Measurements from ENCODE around the gene ABCB11. TPM values are rescaled to one million over a fixed set of nuclear protein-coding genes. Genes with fewer than 3 reads are reported as not detected.

The ABCB11 gene
- total and polyA plus RNA-seq, 2 donors (not counting 3 experiments of a cell fraction or from before 2014, with no cell fraction given), result 0.22 to 0.44 TPM

DNA sequence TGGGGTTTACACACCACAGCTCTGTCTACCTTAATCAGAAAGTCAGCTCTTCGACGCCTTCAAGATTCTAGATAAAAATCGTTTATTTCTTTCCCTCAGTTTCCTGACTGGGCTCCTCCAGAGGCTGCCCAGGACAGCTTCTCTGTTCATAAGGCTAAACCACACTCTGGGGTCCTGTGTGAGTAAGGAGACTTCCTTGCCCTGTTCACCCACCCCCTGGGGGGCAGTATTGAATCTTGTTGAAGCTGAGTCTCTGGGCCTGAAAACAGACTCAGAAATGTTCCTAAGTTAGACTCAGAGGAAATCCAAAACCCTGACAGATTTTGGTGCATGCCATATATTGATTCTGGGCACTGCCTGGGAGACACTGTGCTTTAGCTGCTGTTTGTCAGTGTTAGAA, 87.1 kb downstream of the ABCB11 start:
- H3K4me2 ChIP-seq (ENCODE audit: insufficient read depth, low read length), result no peak overlapping the region
- FAIRE-seq (no peak), DNase-seq (ENCODE audit: low read depth, low spot score) (no peak)
- dilution Hi-C loops (cut with MboI; ENCODE audit: extremely low pct_ligation_motif_present, low sequenced_read_pairs) (no loop called here), intact Hi-C loops (cut with micrococcal nuclease) (loop anchor here (1.0 to 10.0 kb wide), 3 partner anchors 188 to 451 kb away; no protein-coding TSS in a partner anchor)
- no peaks in the 10 kb centered on the region for H3K4me1 ChIP-seq (ENCODE audit: control insufficient read depth, extremely low read depth, insufficient read depth, low read length)
- TF ChIP-seq, protein P1, sequence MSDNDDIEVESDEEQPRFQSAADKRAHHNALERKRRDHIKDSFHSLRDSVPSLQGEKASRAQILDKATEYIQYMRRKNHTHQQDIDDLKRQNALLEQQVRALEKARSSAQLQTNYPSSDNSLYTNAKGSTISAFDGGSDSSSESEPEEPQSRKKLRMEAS (IDR thresholded peaks at IDR 0.05; ENCODE audit: insufficient read depth, insufficient read length), result no peak
- TF ChIP-seq POLR2A (IDR thresholded peaks at IDR 0.05; ENCODE audit: low read depth, low read length) (no peak), EZH2 (IDR thresholded peaks at IDR 0.05; ENCODE audit: borderline replicate concordance, low read depth, low read length, severe bottlenecking) (no peak), JUN (IDR thresholded peaks at IDR 0.05; ENCODE audit: borderline replicate concordance, insufficient read depth, insufficient read length, low read depth) (no peak), FOS (IDR thresholded peaks at IDR 0.05; ENCODE audit: borderline replicate concordance, insufficient read depth, low read length) (no peak), POLR2AphosphoS5 (IDR thresholded peaks at IDR 0.05; ENCODE audit: insufficient read depth, low read depth, low read length) (no peak), GATA2 (IDR thresholded peaks at IDR 0.05; ENCODE audit: insufficient read depth, insufficient read length, low read depth, low read length) (no peak), MYC (IDR thresholded peaks at IDR 0.05; ENCODE audit: low read depth, low read length) (no peak)
- TF ChIP-seq, protein P2, sequence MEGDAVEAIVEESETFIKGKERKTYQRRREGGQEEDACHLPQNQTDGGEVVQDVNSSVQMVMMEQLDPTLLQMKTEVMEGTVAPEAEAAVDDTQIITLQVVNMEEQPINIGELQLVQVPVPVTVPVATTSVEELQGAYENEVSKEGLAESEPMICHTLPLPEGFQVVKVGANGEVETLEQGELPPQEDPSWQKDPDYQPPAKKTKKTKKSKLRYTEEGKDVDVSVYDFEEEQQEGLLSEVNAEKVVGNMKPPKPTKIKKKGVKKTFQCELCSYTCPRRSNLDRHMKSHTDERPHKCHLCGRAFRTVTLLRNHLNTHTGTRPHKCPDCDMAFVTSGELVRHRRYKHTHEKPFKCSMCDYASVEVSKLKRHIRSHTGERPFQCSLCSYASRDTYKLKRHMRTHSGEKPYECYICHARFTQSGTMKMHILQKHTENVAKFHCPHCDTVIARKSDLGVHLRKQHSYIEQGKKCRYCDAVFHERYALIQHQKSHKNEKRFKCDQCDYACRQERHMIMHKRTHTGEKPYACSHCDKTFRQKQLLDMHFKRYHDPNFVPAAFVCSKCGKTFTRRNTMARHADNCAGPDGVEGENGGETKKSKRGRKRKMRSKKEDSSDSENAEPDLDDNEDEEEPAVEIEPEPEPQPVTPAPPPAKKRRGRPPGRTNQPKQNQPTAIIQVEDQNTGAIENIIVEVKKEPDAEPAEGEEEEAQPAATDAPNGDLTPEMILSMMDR (IDR thresholded peaks at IDR 0.05; ENCODE audit: extremely low read depth in 1 of 2, insufficient read depth in 1 of 2, low read depth in 1 of 2, low read length in 2 of 2), result no peak
- CTCF ChIA-PET, result interaction anchor here (1.2 to 1.6 kb wide), 3 partner anchors 187 to 278 kb away, joined by 5 to 7 read pairs (median 5); no protein-coding TSS in a partner anchor
- POLR2A ChIA-PET, result no interaction called here
- H3K9me3 ChIP-seq (replicated peaks; ENCODE audit: control insufficient read depth, insufficient read depth, low read length), result no peaks in the 10 kb centered on the region
- no peaks in the 10 kb centered on the region for H4K20me1 ChIP-seq (replicated peaks; ENCODE audit: control insufficient read depth, extremely low read depth, insufficient read depth, low read length)
- H3K79me2 ChIP-seq (ENCODE audit: control insufficient read depth, insufficient read depth, low read length), result no peaks in the 10 kb centered on the region
- no peak overlapping the region for H3K27ac ChIP-seq (ENCODE audit: insufficient read depth, low read depth, low read length)
- no peaks in the 10 kb centered on the region for H3K36me3 ChIP-seq (ENCODE audit: control insufficient read depth in 2 of 2, extremely low read depth in 1 of 2, insufficient read depth in 2 of 2, low read length in 2 of 2)
- no peak overlapping the region for H3K9ac ChIP-seq (replicated peaks; ENCODE audit: extremely low read depth, insufficient read depth, low read length)
- no TSS peak for BruUV-seq (replicated peaks)
- no peak overlapping the region for H3K4me3 ChIP-seq (replicated peaks in 1 of 3; ENCODE audit: insufficient read depth in 1 of 3, low read depth in 1 of 3, low read length in 3 of 3)
- H2AFZ ChIP-seq (ENCODE audit: low read depth, low read length), result no peak overlapping the region
- no peaks in the 10 kb centered on the region for H3K9me1 ChIP-seq (replicated peaks; ENCODE audit: control insufficient read depth, extremely low read depth, insufficient read depth, low read length)
- no peaks in the 10 kb centered on the region for H3K27me3 ChIP-seq (ENCODE audit: control insufficient read depth in 2 of 2, insufficient read depth in 2 of 2, low read length in 2 of 2)

All from endothelial cell of umbilical vein (primary cell).